Large intestine (tissue), 1 donor: Measurements from ENCODE around the gene STX4. TPM values are rescaled to one million over a fixed set of nuclear protein-coding genes. Genes with fewer than 3 reads are reported as not detected.

ENCODE experiments used
- polyA plus RNA-seq: library from polyadenylated mRNA; unstranded; fragments of 120-200 nt; gene quantifications from one replicate; pipeline ENCODE4 v1.2.1, GENCODE V29; 2013

STX4 gene
- polyA plus RNA-seq, 1 donor: 76.6 TPM

Other genes starting within 250 kb of the STX4 start
- gene ZNF629, start 246.4 kb upstream of the STX4 start, polyA plus RNA-seq: 15.4 TPM
- 25.6 TPM for gene BCL7C, start 139.5 kb upstream of the STX4 start, polyA plus RNA-seq
- gene CTF1, start 136.9 kb upstream of the STX4 start, polyA plus RNA-seq: 4.0 TPM
- 17.6 TPM for gene FBXL19, start 110.0 kb upstream of the STX4 start, polyA plus RNA-seq
- 24.5 TPM for gene ORAI3, start 84.5 kb upstream of the STX4 start, polyA plus RNA-seq
- gene SETD1A, start 75.8 kb upstream of the STX4 start, polyA plus RNA-seq: 12.3 TPM
- 11.7 TPM for gene HSD3B7, start 48.4 kb upstream of the STX4 start, polyA plus RNA-seq
- 1.9 TPM for gene STX1B, start 22.9 kb upstream of the STX4 start, polyA plus RNA-seq
- gene ZNF668, start 40.7 kb downstream of the STX4 start, polyA plus RNA-seq: 5.4 TPM
- gene ZNF646, start 40.9 kb downstream of the STX4 start, polyA plus RNA-seq: 12.4 TPM
- gene PRSS53, start 55.4 kb downstream of the STX4 start, polyA plus RNA-seq: 1.8 TPM
- 51.8 TPM for gene VKORC1, start 61.2 kb downstream of the STX4 start, polyA plus RNA-seq
- 26.5 TPM for gene BCKDK, start 74.8 kb downstream of the STX4 start, polyA plus RNA-seq
- gene KAT8, start 84.1 kb downstream of the STX4 start, polyA plus RNA-seq: 57.7 TPM
- gene PRSS8, start 102.2 kb downstream of the STX4 start, polyA plus RNA-seq: 252 TPM
- 2.0 TPM for gene PRSS36, start 116.5 kb downstream of the STX4 start, polyA plus RNA-seq
- gene FUS, start 146.6 kb downstream of the STX4 start, polyA plus RNA-seq: 494 TPM
- gene PYCARD, start 169.2 kb downstream of the STX4 start, polyA plus RNA-seq: 42.4 TPM
- gene TRIM72, start 180.6 kb downstream of the STX4 start, polyA plus RNA-seq: 0.10 TPM
- gene PYDC1, start 183.6 kb downstream of the STX4 start, polyA plus RNA-seq: 0.19 TPM
- 1.6 TPM for gene ITGAM, start 226.4 kb downstream of the STX4 start, polyA plus RNA-seq